D341Med (cell line): ENCODE measurements around the gene BCAP31.

ENCODE experiments used
- DNase-seq: peaks from one replicate; pipeline ENCODE4 v3.0.0; 2012; ENCODE audit warnings: low spot score

BCAP31 gene

GRCh38 chrX:153724252-153725038 is at the start of gene BCAP31, which contains the start of gene ABCD1:
Gene BCAP31, minus strand, starts transcription at chrX:153724387. Its CDS starts 1,143 bp downstream, at chrX:153723244.
Gene ABCD1, plus strand, starts transcription at chrX:153724856. Its CDS starts 411 bp downstream, at chrX:153725267.
- DNase-seq = peak; percentile 93

- DNase-seq = peak; percentile 18
These were observed 49.0 kb upstream of the BCAP31 start for GRCh38 chrX:153773218-153773611.

- peak; percentile 13 for DNase-seq
These were observed 48.4 kb upstream of the BCAP31 start for GRCh38 chrX:153772316-153773217.

- peak; percentile 24 for DNase-seq
These were observed 47.5 kb upstream of the BCAP31 start for GRCh38 chrX:153771415-153772315.

GRCh38 chrX:153770601-153771414 is 46.6 kb upstream of the BCAP31 start:
- peak; percentile 6 for DNase-seq

- DNase-seq = peak; percentile 20
These were observed 45.8 kb upstream of the BCAP31 start for GRCh38 chrX:153769865-153770600.

GRCh38 chrX:153769158-153769864 is 45.1 kb upstream of the BCAP31 start:
- peak; percentile 21 for DNase-seq

- DNase-seq = peak; percentile 20
These were observed 44.3 kb upstream of the BCAP31 start for GRCh38 chrX:153768311-153769157.

- DNase-seq = peak; percentile 15
These were observed 43.5 kb upstream of the BCAP31 start for GRCh38 chrX:153767674-153768055.

- peak; percentile 19 for DNase-seq
These were observed 42.9 kb upstream of the BCAP31 start for GRCh38 chrX:153766871-153767673.

GRCh38 chrX:153766098-153766817 is 42.1 kb upstream of the BCAP31 start:
- peak; percentile 30 for DNase-seq

- DNase-seq = peak; percentile 12
These were observed 41.2 kb upstream of the BCAP31 start for GRCh38 chrX:153765138-153766079.

GRCh38 chrX:153764786-153765137 is 40.6 kb upstream of the BCAP31 start:
- DNase-seq = no peak

GRCh38 chrX:153763989-153764755 is 40.0 kb upstream of the BCAP31 start, which contains the start of gene PLXNB3:
Gene PLXNB3, plus strand, starts transcription at chrX:153764249. Its CDS starts 1,287 bp downstream, at chrX:153765536.
- peak; percentile 87 for DNase-seq
